Endodermal cell (in vitro differentiated cells): ENCODE data around the gene PRR33. TPM values are rescaled to one million over a fixed set of nuclear protein-coding genes. Genes with fewer than 3 reads are reported as not detected.

Source experiments
- DNase-seq: peaks from one replicate; pipeline ENCODE4 v3.0.0-alpha.2; 2017
- H3K27ac ChIP-seq: 2 replicates; pipeline ENCODE4 v1.5.1; 2013; ENCODE audit warnings: mild to moderate bottlenecking, low read depth, low read length, moderate library complexity
- H3K27me3 ChIP-seq: 2 replicates; pipeline ENCODE4 v1.6.1; 2013; ENCODE audit warnings: mild to moderate bottlenecking, low read length, moderate library complexity; ENCODE audit not compliant: insufficient read depth, control insufficient read depth, poor library complexity, severe bottlenecking
- H3K36me3 ChIP-seq: 2 replicates; pipeline ENCODE4 v1.7.0; 2013; ENCODE audit warnings: mild to moderate bottlenecking, low read length, moderate library complexity; ENCODE audit not compliant: control insufficient read depth, insufficient read depth
- H3K4me1 ChIP-seq: one replicate; pipeline ENCODE4 v1.7.0; 2013; ENCODE audit warnings: low read length; ENCODE audit not compliant: control insufficient read depth, insufficient read depth
- H3K4me3 ChIP-seq: 2 replicates; pipeline ENCODE4 v1.5.1; 2013; ENCODE audit warnings: mild to moderate bottlenecking, low read length, moderate library complexity
- H3K9ac ChIP-seq: 2 replicates; pipeline ENCODE4 v1.6.1; 2013; ENCODE audit warnings: mild to moderate bottlenecking, low read length, moderate library complexity; ENCODE audit not compliant: poor library complexity, severe bottlenecking; ENCODE audit errors: extremely low read depth
- H3K9me3 ChIP-seq: 2 replicates; pipeline ENCODE4 v1.6.1; 2013; ENCODE audit warnings: mild to moderate bottlenecking, low read length, moderate library complexity; ENCODE audit not compliant: control insufficient read depth
- H3K27ac Mint-ChIP-seq: 2 replicates; pipeline ENCODE4 v1.8.0; 2020; ENCODE audit warnings: mixed read lengths
- H3K27me3 Mint-ChIP-seq: 2 replicates; pipeline ENCODE4 v1.8.0; 2021; ENCODE audit warnings: mild to moderate bottlenecking, mixed read lengths; ENCODE audit not compliant: insufficient read depth
- H3K36me3 Mint-ChIP-seq: 2 replicates; pipeline ENCODE4 v1.8.0; 2020; ENCODE audit warnings: low read depth, mixed read lengths
- H3K4me1 Mint-ChIP-seq: 2 replicates; pipeline ENCODE4 v1.8.0; 2020; ENCODE audit warnings: mixed read lengths
- H3K4me3 Mint-ChIP-seq: 2 replicates; pipeline ENCODE4 v1.8.0; 2020; ENCODE audit warnings: mild to moderate bottlenecking, moderate library complexity, mixed read lengths
- H3K9me3 Mint-ChIP-seq: 2 replicates; pipeline ENCODE4 v1.8.0; 2020; ENCODE audit warnings: mild to moderate bottlenecking, mixed read lengths
- WGBS, 2 experiments: methylation state at CpG; one replicate each; pipeline versions ENCODE4 v1.1.5 to v1.1.7; 2013; ENCODE audit warnings: missing lambda C conversion rate in 2 of 2, mixed read lengths in 1 of 2; ENCODE audit not compliant: insufficient coverage in 1 of 2, insufficient read length in 1 of 2; 5-methylcytosine and 5-hydroxymethylcytosine counted together
- total RNA-seq, 2 donors: library from RNA; stranded (reverse); fragmentation: NEBNext Ultra II Directional in 1 of 2; extraction: Animal tissue kit (Norgen Biotek cat#: 25700) in 1 of 2; gene quantifications; 2 replicates in 1 of 2; 3 replicates in 1 of 2; pipeline ENCODE4 v1.2.1, GENCODE V29; 2021
- TF ChIP-seq, protein P1 (sequence below): fragments of 200-600 bp; sonication (generic); conservative IDR thresholded peaks from 2 replicates; pipeline ENCODE4 v1.5.0; 2021; ENCODE audit warnings: antibody characterized with exemption, mild to moderate bottlenecking

PRR33 gene
- total RNA-seq, 2 donors from 2014 or later = not detected

- Histone ChIP-seq H3K27ac (no peak overlapping the region), H3K36me3 (no peaks in the 10 kb centered on the region), H3K9me3 (no peaks in the 10 kb centered on the region), H3K9ac (no peak overlapping the region), H3K27me3 (no peaks in the 10 kb centered on the region), H3K4me3 (no peak overlapping the region), H3K4me1 (no peaks in the 10 kb centered on the region)
- Mint-ChIP-seq H3K36me3 (no peaks in the 10 kb centered on the region), H3K4me3 (no peak overlapping the region), H3K4me1 (peaks cover 13% of the 10 kb centered on the region), H3K9me3 (no peaks in the 10 kb centered on the region), H3K27ac (no peak overlapping the region), H3K27me3 (peaks cover 2% of the 10 kb centered on the region)
- TF ChIP-seq, protein P1, sequence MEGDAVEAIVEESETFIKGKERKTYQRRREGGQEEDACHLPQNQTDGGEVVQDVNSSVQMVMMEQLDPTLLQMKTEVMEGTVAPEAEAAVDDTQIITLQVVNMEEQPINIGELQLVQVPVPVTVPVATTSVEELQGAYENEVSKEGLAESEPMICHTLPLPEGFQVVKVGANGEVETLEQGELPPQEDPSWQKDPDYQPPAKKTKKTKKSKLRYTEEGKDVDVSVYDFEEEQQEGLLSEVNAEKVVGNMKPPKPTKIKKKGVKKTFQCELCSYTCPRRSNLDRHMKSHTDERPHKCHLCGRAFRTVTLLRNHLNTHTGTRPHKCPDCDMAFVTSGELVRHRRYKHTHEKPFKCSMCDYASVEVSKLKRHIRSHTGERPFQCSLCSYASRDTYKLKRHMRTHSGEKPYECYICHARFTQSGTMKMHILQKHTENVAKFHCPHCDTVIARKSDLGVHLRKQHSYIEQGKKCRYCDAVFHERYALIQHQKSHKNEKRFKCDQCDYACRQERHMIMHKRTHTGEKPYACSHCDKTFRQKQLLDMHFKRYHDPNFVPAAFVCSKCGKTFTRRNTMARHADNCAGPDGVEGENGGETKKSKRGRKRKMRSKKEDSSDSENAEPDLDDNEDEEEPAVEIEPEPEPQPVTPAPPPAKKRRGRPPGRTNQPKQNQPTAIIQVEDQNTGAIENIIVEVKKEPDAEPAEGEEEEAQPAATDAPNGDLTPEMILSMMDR = no peak
- DNase-seq = no peak
- WGBS, 2 experiments = 92 to 94% methylated on average over 4 to 6 of the region's 7 CpGs
Observed at GRCh38 chr11:1909524-1909923, 17.8 kb upstream of the PRR33 start.

GRCh38 chr11:1908618-1909017, 16.9 kb upstream of the PRR33 start:
- H3K36me3 ChIP-seq = no peaks in the 10 kb centered on the region
- WGBS, 2 experiments = 80 to 84% methylated on average over 4 to 9 of the region's 9 CpGs
- Mint-ChIP-seq H3K27ac (no peak overlapping the region), H3K27me3 (peaks cover 2% of the 10 kb centered on the region), H3K36me3 (no peaks in the 10 kb centered on the region), H3K4me1 (peaks cover 13% of the 10 kb centered on the region), H3K4me3 (no peak overlapping the region), H3K9me3 (no peaks in the 10 kb centered on the region)
- no peak overlapping the region for H3K27ac ChIP-seq
- TF ChIP-seq, protein P1 = no peak
- H3K9me3 ChIP-seq = no peaks in the 10 kb centered on the region
- DNase-seq = no peak
- H3K4me1 ChIP-seq = no peaks in the 10 kb centered on the region
- H3K9ac ChIP-seq = no peak overlapping the region
- H3K27me3 ChIP-seq = no peaks in the 10 kb centered on the region
- no peak overlapping the region for H3K4me3 ChIP-seq

DNA sequence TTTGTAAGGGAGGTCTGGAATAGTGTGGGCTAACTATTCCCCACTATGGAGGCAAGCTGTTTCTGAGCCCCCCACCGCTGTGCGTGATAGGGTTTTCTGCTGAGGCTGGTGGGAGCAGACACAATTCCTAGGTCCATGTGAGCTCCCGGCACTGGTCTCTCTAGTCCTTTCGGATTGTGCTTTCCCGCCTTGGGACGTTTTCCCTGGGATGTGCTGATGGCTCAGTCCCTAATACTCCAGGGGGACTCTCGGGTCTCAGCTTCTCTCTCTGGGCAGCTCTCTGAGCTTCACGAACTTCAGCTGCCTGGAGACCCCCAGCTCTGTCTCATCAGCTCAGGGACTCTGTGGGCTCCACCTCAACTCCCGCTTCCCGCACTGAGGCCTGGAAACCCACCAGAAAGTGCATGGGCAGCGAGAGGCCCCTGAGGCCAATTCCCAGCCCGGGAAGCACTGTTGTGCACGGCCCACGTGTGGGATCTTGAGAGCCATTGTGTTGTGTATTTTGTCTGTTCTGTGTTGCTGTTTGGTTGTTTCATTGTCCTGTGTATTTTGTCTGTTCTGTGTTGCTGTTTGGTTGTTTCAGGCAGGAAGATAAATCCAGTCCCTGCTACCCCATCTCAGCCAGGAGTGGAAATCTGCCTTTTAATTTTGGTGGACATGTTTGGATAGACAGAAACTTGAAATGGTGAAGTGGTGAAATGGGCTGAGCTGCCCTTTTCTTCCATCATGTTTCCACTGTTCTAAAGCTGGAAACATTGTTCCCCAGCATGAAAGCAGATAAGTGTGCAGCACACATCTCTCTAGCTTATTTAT, 15.1 kb upstream of the PRR33 start:
- peak; percentile 62 for DNase-seq
- Mint-ChIP-seq H3K4me3 (no peak overlapping the region), H3K9me3 (no peaks in the 10 kb centered on the region), H3K27me3 (peaks cover 2% of the 10 kb centered on the region), H3K4me1 (peaks cover 13% of the 10 kb centered on the region), H3K36me3 (no peaks in the 10 kb centered on the region), H3K27ac (peak overlapping the region; percentile 14)
- Histone ChIP-seq H3K4me3 (no peak overlapping the region), H3K36me3 (no peaks in the 10 kb centered on the region), H3K27ac (no peak overlapping the region), H3K9me3 (no peaks in the 10 kb centered on the region), H3K4me1 (no peaks in the 10 kb centered on the region), H3K27me3 (no peaks in the 10 kb centered on the region), H3K9ac (no peak overlapping the region)
- 85% methylated on average over 11 to 14 of the region's 14 CpGs for WGBS, 2 experiments
- TF ChIP-seq, protein P1 = no peak
